ENCODE results near the gene RPL36AL.
"Not testable (repeated sequence)": the region's sequence is repeated elsewhere in the genome, so short reads cannot be mapped to it uniquely, and the experiment has no call there.

Gene RPL36AL

DNA sequence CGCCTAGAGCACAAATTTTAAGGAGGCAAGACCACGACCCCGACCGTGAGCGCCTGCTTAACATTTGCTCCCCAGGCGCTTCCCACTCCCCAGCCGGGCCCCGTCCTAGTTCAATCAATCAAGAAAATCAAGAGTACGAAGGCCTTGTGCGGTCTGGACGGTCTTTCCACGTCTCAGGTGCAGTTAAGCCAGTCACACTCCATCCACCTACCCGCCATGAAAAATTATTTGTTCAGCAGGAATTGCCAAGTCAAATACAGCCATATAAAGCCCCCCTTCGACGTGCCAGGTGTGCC, 22.3 kb downstream of the RPL36AL start:
- Mint-ChIP-seq H3K4me1 (ENCODE audit: low read depth) (peaks cover 24% of the 10 kb centered on the region), H3K4me3 (peak overlapping the region; percentile 100), H3K36me3 (ENCODE audit: low read depth) (peaks cover 11% of the 10 kb centered on the region), H3K9me3 (no peaks in the 10 kb centered on the region), H3K27me3 (ENCODE audit: low read depth) (no peaks in the 10 kb centered on the region), H3K27ac (peak overlapping the region; percentile 100)

DNA sequence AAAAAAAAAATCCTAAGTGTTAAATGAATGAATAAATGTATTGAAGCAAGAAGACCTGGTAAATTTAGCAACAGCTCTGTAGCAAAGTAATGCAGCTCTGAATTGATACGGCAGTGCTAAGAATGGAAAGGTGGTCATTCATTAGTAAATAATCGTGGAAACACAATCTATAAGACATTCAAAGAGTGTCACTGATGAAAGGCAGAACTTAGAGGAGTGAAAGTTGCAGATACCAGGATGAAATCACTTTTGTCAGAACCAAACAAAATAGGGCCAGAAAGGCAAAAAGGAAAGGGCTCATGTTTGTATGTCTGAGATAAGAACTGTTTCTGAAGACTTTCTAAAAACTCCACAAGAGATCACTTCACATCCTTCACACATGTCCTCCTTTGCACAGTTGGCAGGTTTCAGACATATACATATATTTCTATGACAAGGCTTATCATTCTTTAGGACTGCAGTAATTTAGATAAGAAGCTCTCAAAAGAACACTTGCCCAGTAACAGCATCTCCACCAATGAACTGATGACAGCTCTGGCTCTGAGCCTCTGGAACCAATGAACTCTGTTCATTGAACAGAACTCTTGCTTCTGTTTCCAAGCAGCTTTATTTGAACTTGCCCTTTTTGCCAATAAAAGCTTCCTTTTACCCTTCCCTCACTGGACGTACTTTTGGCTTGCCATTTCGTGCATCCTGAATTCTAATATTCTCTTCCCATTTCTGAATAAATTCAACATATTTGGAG, 25.9 kb downstream of the RPL36AL start:
- Mint-ChIP-seq H3K4me3 (no peak overlapping the region), H3K9me3 (no peaks in the 10 kb centered on the region), H3K27me3 (ENCODE audit: low read depth) (no peaks in the 10 kb centered on the region), H3K27ac (no peak overlapping the region), H3K36me3 (ENCODE audit: low read depth) (peaks cover 6% of the 10 kb centered on the region), H3K4me1 (ENCODE audit: low read depth) (peaks cover 15% of the 10 kb centered on the region)

DNA sequence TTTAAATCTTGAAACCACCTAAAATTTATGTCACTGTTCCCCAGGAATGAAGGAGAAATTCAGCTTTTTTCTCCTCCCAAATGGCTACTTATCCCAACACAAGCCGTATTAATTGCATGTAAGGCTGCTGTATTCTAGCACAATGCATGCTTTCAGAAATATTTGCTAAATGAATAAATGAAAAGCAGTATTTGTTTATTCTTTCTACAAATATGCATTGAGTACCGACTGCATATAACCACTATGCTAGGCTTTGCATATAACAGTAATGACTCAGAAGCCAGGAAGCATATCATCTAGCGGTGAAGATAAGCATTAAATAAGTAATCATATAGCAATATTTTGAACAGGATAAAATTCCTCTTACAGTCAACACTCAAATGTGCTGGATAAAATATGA, 27.4 kb downstream of the RPL36AL start:
- Mint-ChIP-seq H3K4me3 (no peak overlapping the region), H3K36me3 (ENCODE audit: low read depth) (peaks cover 2% of the 10 kb centered on the region), H3K4me1 (ENCODE audit: low read depth) (peaks cover 12% of the 10 kb centered on the region), H3K9me3 (no peaks in the 10 kb centered on the region), H3K27me3 (ENCODE audit: low read depth) (no peaks in the 10 kb centered on the region), H3K27ac (no peak overlapping the region)

DNA sequence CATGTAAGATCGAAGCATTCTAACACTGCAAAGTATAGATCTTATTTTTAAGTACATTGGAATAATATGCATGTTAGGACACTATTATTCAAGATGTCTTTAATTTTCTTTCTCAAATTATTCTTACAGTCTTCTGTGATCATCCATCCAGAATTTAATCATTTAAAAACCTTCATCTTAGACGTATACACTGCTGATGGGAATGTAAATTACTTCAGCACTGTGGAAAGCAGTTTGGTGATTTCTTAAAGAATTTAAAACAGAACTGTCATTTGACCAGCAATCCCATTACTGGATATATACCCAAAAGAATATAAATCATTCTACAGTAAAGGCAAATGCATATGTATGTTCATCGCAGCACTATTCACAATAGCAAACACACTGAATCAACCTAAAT, 31.0 kb downstream of the RPL36AL start:
- Mint-ChIP-seq H3K27me3 (ENCODE audit: low read depth) (peaks cover 7% of the 10 kb centered on the region), H3K4me1 (ENCODE audit: low read depth) (peaks cover 16% of the 10 kb centered on the region), H3K36me3 (ENCODE audit: low read depth) (peaks cover 14% of the 10 kb centered on the region), H3K4me3 (no peak overlapping the region), H3K27ac (no peak overlapping the region), H3K9me3 (no peaks in the 10 kb centered on the region)

DNA sequence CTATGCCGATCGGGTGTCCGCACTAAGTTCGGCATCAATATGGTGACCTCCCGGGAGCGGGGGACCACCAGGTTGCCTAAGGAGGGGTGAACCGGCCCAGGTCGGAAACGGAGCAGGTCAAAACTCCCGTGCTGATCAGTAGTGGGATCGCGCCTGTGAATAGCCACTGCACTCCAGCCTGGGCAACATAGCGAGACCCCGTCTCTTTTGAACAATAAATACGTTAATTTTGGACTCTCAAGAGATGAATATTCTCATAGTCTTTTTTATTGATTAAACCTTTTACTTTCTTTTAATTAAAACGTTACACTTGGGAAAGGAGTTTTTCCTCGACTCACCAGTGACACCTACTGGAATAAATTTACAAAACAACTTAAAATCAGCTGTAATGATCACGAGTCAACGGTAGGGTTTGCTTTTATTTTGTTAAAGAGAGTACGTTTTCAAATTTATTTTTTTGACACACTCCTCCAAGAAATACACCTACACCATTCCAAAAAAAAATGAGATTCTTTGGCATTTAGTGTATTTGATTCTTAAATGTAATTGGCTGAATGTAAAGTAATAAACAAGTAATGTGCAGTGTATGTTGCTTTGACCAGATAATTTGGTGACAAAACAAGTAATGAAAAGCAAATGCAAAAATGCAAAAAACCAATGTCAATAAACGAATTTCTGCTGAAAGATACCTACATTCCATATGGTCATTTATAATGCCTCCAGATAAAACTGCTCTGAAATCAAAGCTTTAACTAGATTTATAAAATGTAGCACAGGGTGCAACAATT, 33.6 kb downstream of the RPL36AL start:
- peak overlapping the region; percentile 99 for H3K27ac Mint-ChIP-seq
- H3K4me3 Mint-ChIP-seq: peak overlapping the region; percentile 93
- H3K9me3 Mint-ChIP-seq: no peaks in the 10 kb centered on the region
- peaks cover 7% of the 10 kb centered on the region for H3K27me3 Mint-ChIP-seq (ENCODE audit: low read depth)
- peaks cover 28% of the 10 kb centered on the region for H3K4me1 Mint-ChIP-seq (ENCODE audit: low read depth)
- H3K36me3 Mint-ChIP-seq (ENCODE audit: low read depth): peaks cover 28% of the 10 kb centered on the region

DNA sequence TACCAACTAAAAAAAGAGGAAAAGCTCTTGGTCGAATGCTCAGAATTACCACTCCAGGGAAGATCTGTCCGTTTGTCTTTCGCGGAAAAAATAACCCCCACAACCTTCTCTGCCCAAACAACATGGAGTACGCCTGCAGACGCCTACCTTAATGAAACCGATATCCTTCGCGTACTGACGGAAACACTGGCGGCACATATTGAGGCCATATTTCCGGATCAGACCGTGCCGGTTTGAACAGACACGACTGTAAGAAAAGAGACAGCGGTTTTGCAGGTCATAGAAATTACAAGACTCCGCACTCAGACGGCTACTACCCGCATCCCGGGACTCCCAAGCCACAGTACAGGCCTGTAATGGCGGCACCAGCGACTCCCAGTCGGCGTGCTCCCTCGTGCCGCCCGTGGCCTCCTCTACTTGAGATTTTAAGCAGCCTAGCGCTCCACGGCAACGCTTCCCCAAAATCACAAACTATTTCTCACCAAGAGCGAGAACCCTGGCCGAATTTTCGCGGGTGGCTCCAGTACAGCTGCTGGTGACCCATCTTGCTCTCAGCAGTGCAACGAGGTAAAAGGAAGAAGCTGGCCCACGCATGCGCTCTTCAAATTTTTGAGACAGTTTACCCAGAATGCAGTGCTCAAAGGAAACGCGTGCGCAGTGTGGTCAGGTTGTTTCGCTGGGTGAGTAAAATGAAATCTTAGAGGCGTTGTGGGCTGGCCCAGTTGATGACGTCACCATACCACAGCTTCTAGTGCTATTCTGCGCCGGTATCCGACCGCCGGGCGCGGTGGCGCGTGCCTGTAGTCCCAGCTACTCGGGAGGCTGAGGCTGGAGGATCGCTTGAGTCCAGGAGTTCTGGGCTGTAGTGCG, 34.4 kb downstream of the RPL36AL start, which contains the start of gene RPS29:
Gene RPS29 (minus strand): TSS at position 578 of the 870 bp plus-strand sequence. CDS start 34 bp downstream, at position 544.
- peaks cover 7% of the 10 kb centered on the region for H3K27me3 Mint-ChIP-seq (ENCODE audit: low read depth)
- peak within 1 kb of the TSS; percentile 93 for H3K4me3 Mint-ChIP-seq
- H3K27ac Mint-ChIP-seq: peak within 1 kb of the TSS; percentile 99
- H3K4me1 Mint-ChIP-seq (ENCODE audit: low read depth): peaks cover 35% of the 10 kb centered on the region
- H3K36me3 Mint-ChIP-seq (ENCODE audit: low read depth): peaks cover 35% of the 10 kb centered on the region
- H3K9me3 Mint-ChIP-seq: no peaks in the 10 kb centered on the region

DNA sequence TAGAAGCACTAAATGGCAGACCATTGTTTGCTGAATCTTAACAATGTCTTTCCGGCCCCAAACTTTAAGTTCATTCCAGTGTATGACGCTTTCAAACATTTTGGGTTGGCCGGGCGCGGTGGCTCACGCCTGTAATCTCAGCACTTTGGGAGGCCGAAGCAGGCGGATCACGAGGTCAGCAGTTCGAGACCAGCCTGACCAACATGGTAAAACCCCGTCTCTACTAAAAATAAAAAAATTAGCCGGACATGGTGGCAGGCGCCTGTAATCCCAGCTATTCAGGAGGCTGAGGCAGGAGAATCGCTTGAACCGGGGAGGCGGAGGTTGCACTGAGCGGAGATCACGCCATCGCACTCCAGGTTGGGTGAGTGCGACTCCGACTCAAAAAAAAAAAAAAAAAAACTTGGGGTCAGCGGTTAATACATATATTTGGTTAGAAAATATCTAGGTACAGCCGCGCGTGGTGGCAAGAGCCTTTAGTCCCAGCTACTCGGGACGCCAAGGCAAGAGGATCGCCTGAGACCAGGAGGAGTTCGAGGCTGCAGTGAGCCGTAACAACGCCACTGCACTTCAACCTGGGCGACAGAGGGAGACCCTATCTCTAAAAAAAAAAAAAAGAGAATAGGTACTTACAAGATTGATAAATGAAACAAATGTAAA, 35.3 kb downstream of the RPL36AL start:
- Mint-ChIP-seq H3K4me3 (peak overlapping the region; percentile 93), H3K4me1 (ENCODE audit: low read depth) (peaks cover 37% of the 10 kb centered on the region), H3K36me3 (ENCODE audit: low read depth) (peaks cover 37% of the 10 kb centered on the region), H3K27ac (peak overlapping the region; percentile 99)
- not testable (repeated sequence) for H3K9me3 Mint-ChIP-seq; H3K27me3 Mint-ChIP-seq (ENCODE audit: low read depth)

DNA sequence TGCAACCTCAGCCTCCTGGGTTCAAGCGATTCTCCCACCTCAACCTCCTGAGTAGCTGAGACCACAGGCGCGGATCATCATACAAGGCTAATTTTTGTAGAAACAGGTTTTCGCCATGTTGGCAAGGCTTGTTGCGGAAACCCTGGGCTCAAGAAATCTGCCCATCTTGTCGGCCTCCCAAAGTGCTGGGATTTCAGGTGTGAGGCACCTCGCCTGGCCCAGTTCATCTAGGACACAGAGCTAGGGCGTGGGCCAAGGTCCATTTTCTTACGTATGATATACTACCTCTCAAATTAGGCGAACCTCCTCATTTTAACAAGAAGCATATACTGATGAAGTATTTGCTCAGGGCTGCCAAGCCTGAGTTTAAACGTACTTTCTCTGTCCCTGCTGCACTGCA, 36.4 kb downstream of the RPL36AL start:
- Mint-ChIP-seq H3K9me3 (no peaks in the 10 kb centered on the region), H3K4me3 (peak overlapping the region; percentile 93), H3K27ac (peak overlapping the region; percentile 99), H3K4me1 (ENCODE audit: low read depth) (peaks cover 45% of the 10 kb centered on the region), H3K36me3 (ENCODE audit: low read depth) (peaks cover 40% of the 10 kb centered on the region), H3K27me3 (ENCODE audit: low read depth) (peaks cover 7% of the 10 kb centered on the region)

DNA sequence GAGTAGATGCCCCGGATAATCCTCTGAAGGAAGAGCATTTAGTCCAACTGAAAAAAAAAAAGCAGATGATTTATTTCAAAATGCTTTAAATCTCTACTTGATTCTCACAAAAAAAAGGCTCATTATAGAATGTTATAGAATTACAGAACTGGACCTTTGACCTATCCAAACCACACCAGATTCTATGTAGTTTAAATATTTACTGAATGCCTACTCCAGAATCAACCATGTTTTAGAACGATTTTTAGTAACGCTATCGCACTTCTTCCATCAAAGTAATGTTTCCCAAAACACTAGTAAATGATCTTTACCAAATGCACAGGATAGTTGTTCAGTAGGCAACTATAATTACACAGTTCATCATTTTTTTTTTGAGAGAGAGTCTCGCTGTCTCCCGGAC, 36.8 kb downstream of the RPL36AL start:
- Mint-ChIP-seq H3K9me3 (no peaks in the 10 kb centered on the region), H3K4me1 (ENCODE audit: low read depth) (peaks cover 49% of the 10 kb centered on the region)

DNA sequence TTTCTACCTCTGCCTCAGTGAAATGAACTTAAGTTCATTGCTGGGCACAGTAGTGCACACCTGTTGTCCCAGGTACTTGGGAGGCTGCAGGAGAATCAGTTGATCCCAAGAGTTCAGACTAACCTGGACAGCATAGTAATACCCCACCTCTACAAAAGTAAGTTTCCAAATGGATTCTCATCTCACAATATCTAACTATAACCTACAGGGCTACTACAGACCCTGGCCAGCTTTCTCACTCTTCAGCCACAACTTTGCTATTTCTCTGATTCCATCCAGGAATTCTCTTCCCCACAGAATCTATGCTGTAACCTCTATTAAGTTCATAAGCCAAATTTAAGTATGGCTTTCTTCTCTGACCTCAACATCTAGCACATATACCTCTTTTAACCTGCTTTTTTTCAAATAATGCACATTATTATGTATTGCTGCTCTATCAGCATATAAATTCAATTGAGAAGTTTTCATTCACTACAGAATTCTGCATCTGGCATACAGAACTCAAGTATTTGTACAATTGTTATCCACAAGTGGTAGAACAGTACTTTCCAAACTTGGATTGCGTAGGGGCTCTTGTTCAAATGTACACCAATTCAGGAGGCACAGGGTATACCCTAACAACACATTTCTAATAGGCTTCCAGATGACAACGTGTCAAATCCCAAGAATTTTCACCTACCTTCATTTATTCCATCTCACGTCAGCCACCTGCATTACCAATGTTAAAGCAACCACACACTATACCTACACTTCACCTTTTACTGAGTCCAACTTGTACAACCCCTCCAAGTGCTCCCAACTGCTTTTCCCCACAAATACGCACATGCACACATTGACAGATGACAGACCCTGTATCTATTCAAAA, 38.1 kb downstream of the RPL36AL start:
- H3K36me3 Mint-ChIP-seq (ENCODE audit: low read depth): peaks cover 45% of the 10 kb centered on the region
- H3K4me1 Mint-ChIP-seq (ENCODE audit: low read depth): peaks cover 47% of the 10 kb centered on the region
- no peaks in the 10 kb centered on the region for H3K9me3 Mint-ChIP-seq
- H3K27ac Mint-ChIP-seq: no peak overlapping the region
- no peak overlapping the region for H3K4me3 Mint-ChIP-seq
- H3K27me3 Mint-ChIP-seq (ENCODE audit: low read depth): peaks cover 7% of the 10 kb centered on the region

More for the DNA sequence above, 36.8 kb downstream of the RPL36AL start:
- H3K4me3 Mint-ChIP-seq: peak overlapping the region; percentile 67
- H3K27me3 Mint-ChIP-seq (ENCODE audit: low read depth): peaks cover 7% of the 10 kb centered on the region
- peak overlapping the region; percentile 75 for H3K27ac Mint-ChIP-seq
- H3K36me3 Mint-ChIP-seq (ENCODE audit: low read depth): peaks cover 40% of the 10 kb centered on the region

DNA sequence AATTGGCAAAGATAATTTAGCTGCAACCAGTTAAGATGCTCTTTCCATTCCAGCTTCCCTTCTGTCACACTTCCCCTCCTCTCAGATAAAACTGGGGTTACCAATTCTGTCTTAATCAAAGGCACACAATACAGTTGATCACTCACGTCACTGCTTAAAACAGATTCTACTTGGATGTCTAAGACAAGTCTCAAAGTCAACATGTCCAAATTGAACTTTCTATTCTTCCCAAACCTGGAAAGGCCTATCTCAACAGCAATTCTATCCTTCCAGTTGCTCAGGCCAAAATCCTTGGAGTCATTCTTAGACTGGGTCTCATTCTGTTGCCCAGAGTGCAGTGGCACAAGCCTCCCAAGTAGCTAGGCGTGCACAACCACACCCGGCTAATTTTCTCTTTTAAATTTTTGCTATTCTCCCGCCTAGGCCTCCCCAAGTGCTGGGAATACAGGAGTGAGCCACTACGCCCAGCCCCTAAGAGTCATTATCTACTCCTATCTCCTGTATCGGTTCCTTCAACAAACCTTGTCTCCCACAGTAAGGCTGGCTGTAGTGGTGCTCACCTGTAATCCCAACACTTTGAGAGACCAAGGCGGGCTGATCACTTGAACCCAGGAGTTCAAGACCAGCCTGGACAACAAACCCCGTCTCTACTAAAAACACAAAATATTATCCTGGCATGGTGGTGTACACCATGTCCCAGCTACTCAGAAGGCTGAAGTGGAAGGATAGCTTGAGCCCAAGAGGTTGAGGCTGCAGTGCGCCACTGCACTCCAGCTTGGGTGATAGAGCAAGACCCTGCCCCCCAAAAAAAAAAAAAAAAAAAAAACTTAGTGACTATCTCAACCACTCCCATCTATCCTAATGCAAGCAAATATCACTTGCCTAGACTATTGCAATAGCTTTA, 39.0 kb downstream of the RPL36AL start:
- Mint-ChIP-seq H3K4me1 (ENCODE audit: low read depth) (peaks cover 40% of the 10 kb centered on the region), H3K4me3 (no peak overlapping the region)

DNA sequence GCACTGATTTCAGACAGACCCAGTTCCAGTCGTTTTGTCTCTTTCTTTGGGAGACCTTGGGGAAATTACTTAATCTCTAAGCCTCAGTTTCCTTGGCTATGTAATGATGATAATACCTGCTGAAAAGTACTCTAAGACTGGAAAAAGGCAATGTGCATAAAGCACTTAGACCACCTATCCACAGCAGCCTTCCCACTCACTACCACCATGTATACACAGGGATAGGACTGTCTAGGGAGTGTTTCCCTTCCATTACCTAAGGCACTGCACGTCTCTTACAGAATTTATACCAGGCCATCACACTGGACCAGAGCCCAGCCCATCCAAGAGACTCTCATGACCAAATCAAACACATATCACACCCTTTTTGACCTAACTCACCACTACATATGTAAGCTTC, 40.6 kb downstream of the RPL36AL start:
- no peaks in the 10 kb centered on the region for H3K27me3 Mint-ChIP-seq (ENCODE audit: low read depth)
- no peaks in the 10 kb centered on the region for H3K9me3 Mint-ChIP-seq
- H3K27ac Mint-ChIP-seq: peak overlapping the region; percentile 33
- H3K36me3 Mint-ChIP-seq (ENCODE audit: low read depth): peaks cover 44% of the 10 kb centered on the region
- no peak overlapping the region for H3K4me3 Mint-ChIP-seq
- H3K4me1 Mint-ChIP-seq (ENCODE audit: low read depth): peaks cover 34% of the 10 kb centered on the region

More for the DNA sequence above, 39.0 kb downstream of the RPL36AL start:
- Mint-ChIP-seq H3K9me3 (no peaks in the 10 kb centered on the region), H3K27ac (no peak overlapping the region), H3K36me3 (ENCODE audit: low read depth) (peaks cover 51% of the 10 kb centered on the region), H3K27me3 (ENCODE audit: low read depth) (peaks cover 4% of the 10 kb centered on the region)

All from T-helper 1 cell treated with Interleukin-12 subunit alpha and Interleukin-12 subunit beta and Interleukin-4 antibody, amounts not matched to agents 30 μg/mL and 1 μg/mL, for 36 hours (primary cell).